Measurements from ENCODE around the gene ALDH16A1.

GRCh38 chr19:49432141-49433073, 20.6 kb upstream of the ALDH16A1 start:
- no peak for TF ChIP-seq USF2 (IDR thresholded peaks at IDR 0.05; ENCODE audit: borderline replicate concordance, low read depth, low read length)
- no peak for TF ChIP-seq YY1 (IDR thresholded peaks at IDR 0.05; ENCODE audit: low read depth, low read length)
- no peak for TF ChIP-seq BCL3 (IDR thresholded peaks at IDR 0.05; ENCODE audit: borderline replicate concordance, insufficient read depth, low read depth, low read length, poor library complexity, severe bottlenecking)
- TF ChIP-seq IRF5 (IDR thresholded peaks at IDR 0.05; ENCODE audit: borderline replicate concordance): no peak
- no peak for TF ChIP-seq CTCF (IDR thresholded peaks at IDR 0.05 in 2 of 3, conservative IDR thresholded peaks at IDR 0.05 in 1 of 3; ENCODE audit: control insufficient read depth in 2 of 3, extremely low read depth in 1 of 3, insufficient read depth in 1 of 3, low read depth in 3 of 3, low read length in 3 of 3)
- TF ChIP-seq SMAD1 (IDR thresholded peaks at IDR 0.05; ENCODE audit: low read depth, partially characterized antibody): no peak
- no peak for TF ChIP-seq NFXL1 (IDR thresholded peaks at IDR 0.05; ENCODE audit: borderline replicate concordance)
- no peak for TF ChIP-seq HDAC2 (IDR thresholded peaks at IDR 0.05)
- TF ChIP-seq JUND (IDR thresholded peaks at IDR 0.05; ENCODE audit: low read depth, low read length): no peak
- no peak for TF ChIP-seq POLR2AphosphoS2 (IDR thresholded peaks at IDR 0.05; ENCODE audit: low read depth, low read length)
- TF ChIP-seq NRF1 (conservative IDR thresholded peaks at IDR 0.05; ENCODE audit: low read depth, low read length): no peak
- TF ChIP-seq TAF1 (IDR thresholded peaks at IDR 0.05; ENCODE audit: borderline replicate concordance, low read depth, low read length): no peak
- TF ChIP-seq CHD2 (IDR thresholded peaks at IDR 0.05; ENCODE audit: borderline replicate concordance, low read depth, low read length): no peak
- no peak for TF ChIP-seq KAT2A (conservative IDR thresholded peaks at IDR 0.05; ENCODE audit: control insufficient read depth, low read depth, low read length)

Data from GM12878 (cell line).